SK-N-MC (cell line): ENCODE measurements around the gene ABLIM1.

ENCODE experiments used
- EZH2 ChIP-seq: fragments of 200-600 bp; sonication (generic); IDR thresholded peaks from one replicate; pipeline ENCODE4 v1.6.1; 2017; ENCODE audit warnings: antibody characterized with exemption
- FOXP2 ChIP-seq: optimal IDR thresholded peaks from 2 replicates; pipeline ENCODE3; 2011; ENCODE audit warnings: mild to moderate bottlenecking, moderate library complexity; ENCODE audit not compliant: insufficient read depth; ENCODE audit errors: extremely low read length, control extremely low read depth
- POLR2AphosphoS5 ChIP-seq: IDR thresholded peaks from 2 replicates; pipeline ENCODE4 v1.6.1; 2012; ENCODE audit warnings: mild to moderate bottlenecking, low read depth, low read length, borderline replicate concordance

DNA sequence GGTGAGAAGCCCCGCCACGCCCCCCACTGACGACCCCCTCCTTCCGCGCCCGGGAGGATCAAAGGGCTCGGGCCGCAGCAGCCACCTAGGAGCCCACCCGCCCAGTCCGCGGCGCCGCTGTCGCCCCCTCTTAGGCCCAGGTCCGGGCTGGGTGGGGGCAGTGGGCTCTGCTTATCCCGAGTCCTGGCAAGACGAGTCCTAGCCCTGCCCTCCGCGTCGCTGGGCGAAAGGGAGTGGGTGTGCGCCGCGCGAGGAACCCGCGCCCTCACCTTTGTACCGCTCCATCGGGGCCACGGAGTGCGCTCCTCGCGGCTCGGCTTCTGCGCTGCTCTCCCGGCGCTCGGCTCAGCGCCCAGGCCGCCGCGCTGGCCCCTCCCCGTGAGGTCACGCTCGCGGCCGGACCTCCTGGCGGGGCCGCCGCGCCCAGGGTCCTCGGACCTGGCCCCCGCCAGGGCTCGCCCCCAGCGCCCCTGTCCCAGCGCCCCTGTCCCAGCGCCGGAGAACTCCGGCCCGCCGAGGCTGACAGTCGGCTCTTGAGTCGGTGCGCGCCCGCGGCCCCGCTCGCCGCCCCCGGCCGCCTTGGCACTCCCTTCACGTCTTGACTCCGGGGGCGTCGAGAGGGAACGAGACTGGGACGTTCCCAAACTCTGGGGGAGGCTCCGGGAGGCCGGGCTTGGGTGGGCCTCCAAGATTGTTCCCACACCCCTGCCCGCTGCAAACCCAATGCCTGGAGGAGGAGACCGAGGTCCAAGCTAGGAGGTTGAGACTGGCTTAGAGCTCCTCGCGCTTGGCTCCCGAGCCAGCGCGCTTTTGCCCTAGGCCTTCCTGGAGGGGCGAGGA lies 253.7 kb downstream of the ABLIM1 start, which contains the start of gene AFAP1L2:
- TF ChIP-seq EZH2 = no peak
- no peak for TF ChIP-seq POLR2AphosphoS5
- no peak for TF ChIP-seq FOXP2
